Ishikawa (cell line): ENCODE data around the gene TOP2B.

Experiments
- CEBPB ChIP-seq: IDR thresholded peaks from 2 replicates; pipeline ENCODE4 v1.6.1; 2012
- CREB1 ChIP-seq: IDR thresholded peaks from 2 replicates; pipeline ENCODE4 v1.6.1; 2012; ENCODE audit warnings: low read depth
- EGR1 ChIP-seq: IDR thresholded peaks from 2 replicates; pipeline ENCODE4 v1.6.1; 2012
- EP300 ChIP-seq: IDR thresholded peaks from 2 replicates; pipeline ENCODE4 v1.6.1; 2012; ENCODE audit warnings: borderline replicate concordance
- FOXM1 ChIP-seq: IDR thresholded peaks from 2 replicates; pipeline ENCODE4 v1.6.1; 2012; ENCODE audit warnings: low read depth, borderline replicate concordance
- NFIC ChIP-seq: IDR thresholded peaks from 2 replicates; pipeline ENCODE4 v1.6.1; 2012
- RAD21 ChIP-seq: IDR thresholded peaks from 2 replicates; pipeline ENCODE4 v1.6.1; 2012; ENCODE audit warnings: low read depth
- TAF1 ChIP-seq: IDR thresholded peaks from 2 replicates; pipeline ENCODE4 v1.6.1; 2012; ENCODE audit warnings: low read depth, mild to moderate bottlenecking
- TCF12 ChIP-seq: IDR thresholded peaks from 2 replicates; pipeline ENCODE4 v1.6.1; 2012; ENCODE audit warnings: low read depth
- TEAD4 ChIP-seq: IDR thresholded peaks from 2 replicates; pipeline ENCODE4 v1.6.1; 2012
- YY1 ChIP-seq: IDR thresholded peaks from 2 replicates; pipeline ENCODE4 v1.6.1; 2012; ENCODE audit warnings: low read depth
- ZBTB7A ChIP-seq: IDR thresholded peaks from 2 replicates; pipeline ENCODE4 v1.6.1; 2012; ENCODE audit warnings: low read depth
- TF ChIP-seq, protein P1 (sequence below): IDR thresholded peaks from 2 replicates; pipeline ENCODE4 v1.6.1; 2012
- TF ChIP-seq, protein P2 (sequence below): IDR thresholded peaks from 2 replicates; pipeline ENCODE4 v1.6.1; 2012; ENCODE audit warnings: low read depth, mild to moderate bottlenecking
- TF ChIP-seq, protein P3 (sequence below): IDR thresholded peaks from 2 replicates; pipeline ENCODE4 v1.6.1; 2012

The TOP2B gene

DNA sequence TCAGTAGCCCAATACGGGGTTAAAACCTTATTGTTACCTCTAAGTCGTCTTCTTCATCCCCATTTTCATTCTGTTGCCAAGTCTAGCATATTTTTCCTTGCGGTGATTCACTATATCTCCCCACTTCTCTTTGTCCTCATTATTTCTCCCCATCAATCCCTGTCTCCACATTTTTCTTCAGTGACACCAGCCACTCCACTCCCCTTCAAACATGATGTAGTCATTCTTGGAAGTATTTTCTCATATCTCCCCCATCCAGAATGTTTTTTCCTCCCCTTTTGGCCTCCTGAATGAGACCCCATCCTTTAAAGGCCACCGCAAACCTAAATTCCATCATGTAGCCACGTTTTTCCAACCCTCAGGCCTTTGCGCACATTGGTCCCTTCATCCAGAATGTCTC lies 105.9 kb downstream of the TOP2B start:
- no peak for TF ChIP-seq FOXM1
- TF ChIP-seq, protein P1, sequence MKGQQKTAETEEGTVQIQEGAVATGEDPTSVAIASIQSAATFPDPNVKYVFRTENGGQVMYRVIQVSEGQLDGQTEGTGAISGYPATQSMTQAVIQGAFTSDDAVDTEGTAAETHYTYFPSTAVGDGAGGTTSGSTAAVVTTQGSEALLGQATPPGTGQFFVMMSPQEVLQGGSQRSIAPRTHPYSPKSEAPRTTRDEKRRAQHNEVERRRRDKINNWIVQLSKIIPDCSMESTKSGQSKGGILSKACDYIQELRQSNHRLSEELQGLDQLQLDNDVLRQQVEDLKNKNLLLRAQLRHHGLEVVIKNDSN, result no peak
- TF ChIP-seq, protein P2, sequence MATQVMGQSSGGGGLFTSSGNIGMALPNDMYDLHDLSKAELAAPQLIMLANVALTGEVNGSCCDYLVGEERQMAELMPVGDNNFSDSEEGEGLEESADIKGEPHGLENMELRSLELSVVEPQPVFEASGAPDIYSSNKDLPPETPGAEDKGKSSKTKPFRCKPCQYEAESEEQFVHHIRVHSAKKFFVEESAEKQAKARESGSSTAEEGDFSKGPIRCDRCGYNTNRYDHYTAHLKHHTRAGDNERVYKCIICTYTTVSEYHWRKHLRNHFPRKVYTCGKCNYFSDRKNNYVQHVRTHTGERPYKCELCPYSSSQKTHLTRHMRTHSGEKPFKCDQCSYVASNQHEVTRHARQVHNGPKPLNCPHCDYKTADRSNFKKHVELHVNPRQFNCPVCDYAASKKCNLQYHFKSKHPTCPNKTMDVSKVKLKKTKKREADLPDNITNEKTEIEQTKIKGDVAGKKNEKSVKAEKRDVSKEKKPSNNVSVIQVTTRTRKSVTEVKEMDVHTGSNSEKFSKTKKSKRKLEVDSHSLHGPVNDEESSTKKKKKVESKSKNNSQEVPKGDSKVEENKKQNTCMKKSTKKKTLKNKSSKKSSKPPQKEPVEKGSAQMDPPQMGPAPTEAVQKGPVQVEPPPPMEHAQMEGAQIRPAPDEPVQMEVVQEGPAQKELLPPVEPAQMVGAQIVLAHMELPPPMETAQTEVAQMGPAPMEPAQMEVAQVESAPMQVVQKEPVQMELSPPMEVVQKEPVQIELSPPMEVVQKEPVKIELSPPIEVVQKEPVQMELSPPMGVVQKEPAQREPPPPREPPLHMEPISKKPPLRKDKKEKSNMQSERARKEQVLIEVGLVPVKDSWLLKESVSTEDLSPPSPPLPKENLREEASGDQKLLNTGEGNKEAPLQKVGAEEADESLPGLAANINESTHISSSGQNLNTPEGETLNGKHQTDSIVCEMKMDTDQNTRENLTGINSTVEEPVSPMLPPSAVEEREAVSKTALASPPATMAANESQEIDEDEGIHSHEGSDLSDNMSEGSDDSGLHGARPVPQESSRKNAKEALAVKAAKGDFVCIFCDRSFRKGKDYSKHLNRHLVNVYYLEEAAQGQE, result no peak
- no peak for TF ChIP-seq TCF12
- no peak for TF ChIP-seq TAF1
- TF ChIP-seq ZBTB7A, result no peak
- TF ChIP-seq TEAD4, result no peak
- TF ChIP-seq EP300, result no peak
- no peak for TF ChIP-seq CREB1
- no peak for TF ChIP-seq NFIC
- TF ChIP-seq RAD21, result no peak
- TF ChIP-seq YY1, result no peak
- TF ChIP-seq EGR1, result no peak
- TF ChIP-seq, protein P3, sequence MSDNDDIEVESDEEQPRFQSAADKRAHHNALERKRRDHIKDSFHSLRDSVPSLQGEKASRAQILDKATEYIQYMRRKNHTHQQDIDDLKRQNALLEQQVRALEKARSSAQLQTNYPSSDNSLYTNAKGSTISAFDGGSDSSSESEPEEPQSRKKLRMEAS, result no peak
- TF ChIP-seq CEBPB, result no peak

DNA sequence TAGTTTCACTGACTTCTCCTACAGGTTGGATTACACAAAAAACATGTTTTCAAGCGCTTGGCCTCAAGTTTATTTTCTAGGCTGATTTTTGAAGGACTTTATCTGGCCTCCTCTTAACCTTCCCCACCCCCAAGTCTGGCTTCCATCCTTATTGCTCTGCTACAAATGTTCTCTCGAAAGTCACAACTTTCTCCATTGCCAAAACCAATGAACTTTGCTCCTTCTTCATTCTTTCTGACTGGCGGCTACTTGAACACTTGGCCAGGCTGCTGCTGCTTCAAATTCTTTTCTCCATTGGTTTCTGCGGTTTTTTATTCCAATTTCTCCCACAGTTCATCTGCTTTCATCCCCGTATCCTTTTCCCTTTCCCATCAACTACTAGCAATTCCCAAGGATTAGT lies 106.6 kb downstream of the TOP2B start:
- TF ChIP-seq YY1, result no peak
- no peak for TF ChIP-seq TCF12
- TF ChIP-seq CREB1, result no peak
- TF ChIP-seq NFIC, result no peak
- no peak for TF ChIP-seq CEBPB
- TF ChIP-seq, protein P2, result no peak
- TF ChIP-seq ZBTB7A, result no peak

DNA sequence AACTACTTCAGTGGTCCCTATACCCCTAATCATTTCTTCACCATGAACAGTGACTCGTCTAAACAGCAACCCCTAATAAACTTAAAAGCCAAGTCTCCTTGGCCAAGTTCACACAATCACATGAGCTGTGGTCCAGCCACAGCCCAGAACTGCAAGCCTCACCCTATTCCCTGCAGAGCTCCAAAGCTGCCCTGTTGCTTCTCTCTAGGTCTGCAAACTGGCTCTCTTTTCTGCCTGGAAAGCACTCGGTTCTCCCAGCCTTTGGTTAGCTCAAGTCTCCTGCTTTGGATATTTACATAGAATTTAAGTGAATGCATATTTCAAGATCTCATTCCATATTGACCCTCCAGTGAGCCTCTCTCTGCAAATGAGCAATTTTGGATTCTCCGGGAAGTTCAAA lies 107.0 kb downstream of the TOP2B start:
- TF ChIP-seq CREB1 (no peak), CEBPB (no peak), EGR1 (no peak), FOXM1 (no peak)
- TF ChIP-seq, protein P3, result no peak

DNA sequence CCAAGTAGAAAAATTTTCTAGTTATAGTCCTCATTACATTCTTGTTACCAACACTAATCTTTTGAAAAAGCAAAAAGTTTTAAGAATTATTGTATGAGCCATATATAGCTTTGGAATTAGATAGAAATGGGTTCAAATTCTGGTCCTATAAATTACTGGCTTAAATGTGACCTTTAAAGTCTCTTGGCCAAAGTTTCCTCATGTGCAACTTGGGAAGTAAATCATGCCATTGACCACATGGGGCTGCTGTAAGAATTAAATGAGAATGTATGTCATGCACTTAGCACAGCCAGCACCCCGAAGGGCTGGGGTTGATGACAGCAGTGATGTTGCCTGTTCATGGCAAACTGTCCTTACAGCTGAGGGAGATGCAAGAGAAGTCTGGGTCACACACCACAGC lies 108.3 kb downstream of the TOP2B start:
- no peak for TF ChIP-seq YY1
- no peak for TF ChIP-seq FOXM1
- TF ChIP-seq, protein P2, result no peak
- TF ChIP-seq EGR1, result no peak
- no peak for TF ChIP-seq NFIC
- no peak for TF ChIP-seq EP300
- no peak for TF ChIP-seq TEAD4
- no peak for TF ChIP-seq CREB1
- TF ChIP-seq RAD21, result 0 out of 2 replicates have a peak, but pooled peaks have one; percentile 10

DNA sequence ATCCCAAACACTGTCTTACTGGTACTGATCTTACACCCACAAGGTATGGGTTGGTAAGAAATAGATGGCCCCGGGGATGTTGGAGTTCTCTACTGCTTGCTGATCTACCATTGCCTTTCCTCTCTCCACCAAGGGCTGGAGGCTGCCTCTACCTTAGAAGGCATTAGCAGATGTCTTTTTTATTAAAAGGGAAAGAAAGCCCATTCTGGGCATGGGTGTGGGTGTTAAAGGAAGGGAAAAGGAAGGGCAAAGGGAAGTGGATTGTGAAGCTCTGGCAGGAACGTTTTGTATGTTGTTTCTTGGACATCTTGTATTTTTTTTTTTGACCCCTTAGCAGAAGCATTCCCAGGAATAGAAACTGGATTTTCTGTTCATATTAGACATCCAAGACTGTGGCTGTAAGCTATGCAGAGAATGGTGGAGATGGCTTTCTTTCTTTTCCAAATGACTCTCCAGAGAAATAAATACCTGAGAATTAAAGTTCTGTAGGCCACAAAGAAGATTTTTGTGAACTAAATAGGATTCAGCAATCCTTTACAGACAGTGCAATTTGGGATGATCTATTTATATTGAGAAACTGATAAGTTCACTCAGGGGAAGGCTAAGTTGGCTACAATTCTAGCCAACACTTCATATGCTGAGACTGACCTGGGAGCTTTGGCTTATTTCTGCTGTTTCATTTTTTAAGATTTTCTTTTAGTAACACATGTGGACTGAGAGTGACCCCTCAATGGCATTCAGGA lies 108.8 kb downstream of the TOP2B start:
- TF ChIP-seq, protein P3, result no peak
- TF ChIP-seq EGR1, result no peak
- no peak for TF ChIP-seq ZBTB7A
- TF ChIP-seq EP300, result no peak
